K562 (cell line): ENCODE data around the gene ORAI1. TPM values are rescaled to one million over a fixed set of nuclear protein-coding genes. Genes with fewer than 3 reads are reported as not detected.

Experiments
- ARHGAP35 ChIP-seq: fragments of 450-650 bp; IDR thresholded peaks from 2 replicates; pipeline ENCODE4 v1.6.1; 2018; ENCODE audit not compliant: partially characterized antibody
- CREBBP ChIP-seq: IDR thresholded peaks from one replicate; pipeline ENCODE4 v1.6.1; 2012; ENCODE audit warnings: low read depth, mild to moderate bottlenecking, control low read depth, inconsistent platforms, low read length
- KAT8 ChIP-seq: fragments of 450-650 bp; IDR thresholded peaks from 2 replicates; pipeline ENCODE4 v1.6.1; 2016; ENCODE audit warnings: low read depth, mild to moderate bottlenecking
- MBD2 ChIP-seq: sonication (generic); IDR thresholded peaks from 2 replicates; pipeline ENCODE4 v1.6.1; 2016; ENCODE audit warnings: low read depth, borderline replicate concordance
- PHF21A ChIP-seq: fragments of 450-650 bp; IDR thresholded peaks from 2 replicates; pipeline ENCODE4 v1.6.1; 2017; ENCODE audit warnings: low read depth, borderline replicate concordance
- POLR2B ChIP-seq: fragments of 450-650 bp; IDR thresholded peaks from 2 replicates; pipeline ENCODE4 v1.6.1; 2018; ENCODE audit warnings: low read depth; ENCODE audit not compliant: partially characterized antibody
- ZC3H8 ChIP-seq: fragments of 450-650 bp; IDR thresholded peaks from 2 replicates; pipeline ENCODE4 v1.6.1; 2017
- ZNF143 ChIP-seq: sonication (generic); formaldehyde crosslinking; IDR thresholded peaks from 2 replicates; pipeline ENCODE4 v1.9.0; 2022; ENCODE audit warnings: mild to moderate bottlenecking, missing genetic modification reagents
- polyA plus RNA-seq, 8 experiments: library from polyadenylated mRNA; depleted of rRNA in 4 of 8; stranded (reverse) in 5 of 8; unstranded in 3 of 8; fragments of >200 nt; fragmentation: Nextera tagmentation in 2 of 8; fragmentation: Illumina TruSeq in 1 of 8; extraction: Ambion mirVana in 2 of 8; extraction: Trizol in 1 of 8; gene quantifications; 2 replicates each; pipeline versions ENCODE4 v1.2.1 to v1.2.3, GENCODE V29; 2011 to 2014; ENCODE audit warnings: inconsistent platforms in 1 of 8, missing spikeins in 1 of 8
- total RNA-seq, 7 experiments: library from RNA; depleted of rRNA in 6 of 7; stranded (reverse); fragments of >200 nt in 6 of 7; fragmentation: Illumina TruSeq in 2 of 7; extraction: Trizol in 2 of 7; gene quantifications; 2 replicates each; pipeline versions ENCODE4 v1.2.1 to v1.2.3, GENCODE V29; 2011 to 2021; ENCODE audit warnings: low replicate concordance in 1 of 7
- TF ChIP-seq, protein P1 (sequence below), 3 experiments: IDR thresholded peaks in 2 of 3; conservative IDR thresholded peaks in 1 of 3; 2 replicates each; pipeline ENCODE4 v1.5.1; 2011 to 2012; ENCODE audit warnings: low read length in 3 of 3, mild to moderate bottlenecking in 3 of 3, control low read depth in 2 of 3, improper control_type of control experiment in 1 of 3, inconsistent platforms in 1 of 3, low read depth in 1 of 3, mixed read lengths in 1 of 3, moderate library complexity in 1 of 3; ENCODE audit not compliant: insufficient read depth in 2 of 3
- TF ChIP-seq, protein P2 (sequence below): sonication (generic); formaldehyde crosslinking; IDR thresholded peaks from 2 replicates; pipeline ENCODE4 v1.8.0; 2022; ENCODE audit warnings: missing genetic modification reagents, mild to moderate bottlenecking, borderline replicate concordance
- TF ChIP-seq, protein P3 (sequence below): sonication (generic); formaldehyde crosslinking; IDR thresholded peaks from 2 replicates; pipeline ENCODE4 v1.8.1; 2023; ENCODE audit warnings: mild to moderate bottlenecking, missing genetic modification reagents

Gene ORAI1
- total and polyA plus RNA-seq, 9 of the 15 experiments (the other 6 are each of a cell fraction or from before 2014, with no cell fraction given): 2.6 to 23.8 (median 9.3) TPM

DNA sequence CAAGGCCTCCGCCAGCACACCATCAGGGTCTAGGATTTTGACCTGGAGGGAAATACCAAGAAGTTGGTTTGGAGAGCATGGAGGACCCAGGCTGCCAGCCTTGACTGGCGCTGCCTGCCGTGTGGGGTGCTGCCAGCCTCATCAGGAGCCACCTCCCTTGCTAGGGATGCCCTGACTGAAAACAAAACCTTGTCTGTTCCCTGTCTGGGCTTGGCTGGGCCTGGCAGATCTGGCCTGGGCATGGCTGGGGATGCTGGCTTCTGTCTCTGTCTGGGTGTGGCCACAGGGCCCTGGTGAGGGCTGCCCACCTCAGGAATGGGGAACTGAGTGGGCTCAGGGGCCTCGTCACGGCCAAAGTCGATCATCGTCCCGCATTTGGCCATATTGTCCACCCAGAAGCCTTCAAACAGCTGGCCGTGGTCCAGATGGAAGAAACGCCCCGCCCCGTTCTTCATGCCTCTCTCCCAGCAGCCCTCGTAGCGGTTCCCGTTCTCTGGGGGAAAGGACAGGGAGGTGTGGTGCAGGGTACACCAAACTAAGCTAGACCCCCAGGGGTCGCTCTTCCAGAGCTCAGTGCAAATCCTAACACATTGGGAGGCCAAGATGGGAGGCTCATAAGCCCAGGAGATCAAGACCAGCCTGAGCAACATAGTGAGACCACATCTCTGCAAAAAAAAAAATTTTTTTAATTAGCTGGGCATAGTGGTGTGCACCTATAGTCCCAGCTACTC lies 26.6 kb downstream of the ORAI1 start (continued):
- 0 out of 2 replicates have a peak, but pooled peaks have one; percentile 36 for TF ChIP-seq ZNF143 (CRISPR knock-in tag)
- TF ChIP-seq KAT8: no peak
- no peak for TF ChIP-seq ZC3H8
- TF ChIP-seq CREBBP: no peak
- TF ChIP-seq, protein P1, sequence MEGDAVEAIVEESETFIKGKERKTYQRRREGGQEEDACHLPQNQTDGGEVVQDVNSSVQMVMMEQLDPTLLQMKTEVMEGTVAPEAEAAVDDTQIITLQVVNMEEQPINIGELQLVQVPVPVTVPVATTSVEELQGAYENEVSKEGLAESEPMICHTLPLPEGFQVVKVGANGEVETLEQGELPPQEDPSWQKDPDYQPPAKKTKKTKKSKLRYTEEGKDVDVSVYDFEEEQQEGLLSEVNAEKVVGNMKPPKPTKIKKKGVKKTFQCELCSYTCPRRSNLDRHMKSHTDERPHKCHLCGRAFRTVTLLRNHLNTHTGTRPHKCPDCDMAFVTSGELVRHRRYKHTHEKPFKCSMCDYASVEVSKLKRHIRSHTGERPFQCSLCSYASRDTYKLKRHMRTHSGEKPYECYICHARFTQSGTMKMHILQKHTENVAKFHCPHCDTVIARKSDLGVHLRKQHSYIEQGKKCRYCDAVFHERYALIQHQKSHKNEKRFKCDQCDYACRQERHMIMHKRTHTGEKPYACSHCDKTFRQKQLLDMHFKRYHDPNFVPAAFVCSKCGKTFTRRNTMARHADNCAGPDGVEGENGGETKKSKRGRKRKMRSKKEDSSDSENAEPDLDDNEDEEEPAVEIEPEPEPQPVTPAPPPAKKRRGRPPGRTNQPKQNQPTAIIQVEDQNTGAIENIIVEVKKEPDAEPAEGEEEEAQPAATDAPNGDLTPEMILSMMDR (IDR thresholded peaks at IDR 0.05 in 2 of 3, conservative IDR thresholded peaks at IDR 0.05 in 1 of 3; ENCODE audit: insufficient read depth in 2 of 3, low read depth in 1 of 3, low read length in 3 of 3): peak in 1 of 3 experiments; percentile 16; a peak in 1 of 6 replicates
- TF ChIP-seq, protein P2, sequence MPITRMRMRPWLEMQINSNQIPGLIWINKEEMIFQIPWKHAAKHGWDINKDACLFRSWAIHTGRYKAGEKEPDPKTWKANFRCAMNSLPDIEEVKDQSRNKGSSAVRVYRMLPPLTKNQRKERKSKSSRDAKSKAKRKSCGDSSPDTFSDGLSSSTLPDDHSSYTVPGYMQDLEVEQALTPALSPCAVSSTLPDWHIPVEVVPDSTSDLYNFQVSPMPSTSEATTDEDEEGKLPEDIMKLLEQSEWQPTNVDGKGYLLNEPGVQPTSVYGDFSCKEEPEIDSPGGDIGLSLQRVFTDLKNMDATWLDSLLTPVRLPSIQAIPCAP (CRISPR knock-in tag): no peak
- TF ChIP-seq, protein P3, sequence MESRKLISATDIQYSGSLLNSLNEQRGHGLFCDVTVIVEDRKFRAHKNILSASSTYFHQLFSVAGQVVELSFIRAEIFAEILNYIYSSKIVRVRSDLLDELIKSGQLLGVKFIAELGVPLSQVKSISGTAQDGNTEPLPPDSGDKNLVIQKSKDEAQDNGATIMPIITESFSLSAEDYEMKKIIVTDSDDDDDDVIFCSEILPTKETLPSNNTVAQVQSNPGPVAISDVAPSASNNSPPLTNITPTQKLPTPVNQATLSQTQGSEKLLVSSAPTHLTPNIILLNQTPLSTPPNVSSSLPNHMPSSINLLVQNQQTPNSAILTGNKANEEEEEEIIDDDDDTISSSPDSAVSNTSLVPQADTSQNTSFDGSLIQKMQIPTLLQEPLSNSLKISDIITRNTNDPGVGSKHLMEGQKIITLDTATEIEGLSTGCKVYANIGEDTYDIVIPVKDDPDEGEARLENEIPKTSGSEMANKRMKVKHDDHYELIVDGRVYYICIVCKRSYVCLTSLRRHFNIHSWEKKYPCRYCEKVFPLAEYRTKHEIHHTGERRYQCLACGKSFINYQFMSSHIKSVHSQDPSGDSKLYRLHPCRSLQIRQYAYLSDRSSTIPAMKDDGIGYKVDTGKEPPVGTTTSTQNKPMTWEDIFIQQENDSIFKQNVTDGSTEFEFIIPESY (CRISPR knock-in tag): peak; percentile 56
- TF ChIP-seq MBD2: no peak
- TF ChIP-seq POLR2B: no peak
- TF ChIP-seq PHF21A: no peak
- TF ChIP-seq ARHGAP35: no peak
